HL-60/S4 (cell line): Measurements from ENCODE around the gene ARID2.

Experiments used
- in situ Hi-C: fragments of 300-500 bp; cut with MboI; formaldehyde crosslinking; loops from 2 replicates; pipeline ENCODE4 v1.14.3; 2022; ENCODE audit warnings: low sequenced_read_pairs

ARID2 gene, protein sequence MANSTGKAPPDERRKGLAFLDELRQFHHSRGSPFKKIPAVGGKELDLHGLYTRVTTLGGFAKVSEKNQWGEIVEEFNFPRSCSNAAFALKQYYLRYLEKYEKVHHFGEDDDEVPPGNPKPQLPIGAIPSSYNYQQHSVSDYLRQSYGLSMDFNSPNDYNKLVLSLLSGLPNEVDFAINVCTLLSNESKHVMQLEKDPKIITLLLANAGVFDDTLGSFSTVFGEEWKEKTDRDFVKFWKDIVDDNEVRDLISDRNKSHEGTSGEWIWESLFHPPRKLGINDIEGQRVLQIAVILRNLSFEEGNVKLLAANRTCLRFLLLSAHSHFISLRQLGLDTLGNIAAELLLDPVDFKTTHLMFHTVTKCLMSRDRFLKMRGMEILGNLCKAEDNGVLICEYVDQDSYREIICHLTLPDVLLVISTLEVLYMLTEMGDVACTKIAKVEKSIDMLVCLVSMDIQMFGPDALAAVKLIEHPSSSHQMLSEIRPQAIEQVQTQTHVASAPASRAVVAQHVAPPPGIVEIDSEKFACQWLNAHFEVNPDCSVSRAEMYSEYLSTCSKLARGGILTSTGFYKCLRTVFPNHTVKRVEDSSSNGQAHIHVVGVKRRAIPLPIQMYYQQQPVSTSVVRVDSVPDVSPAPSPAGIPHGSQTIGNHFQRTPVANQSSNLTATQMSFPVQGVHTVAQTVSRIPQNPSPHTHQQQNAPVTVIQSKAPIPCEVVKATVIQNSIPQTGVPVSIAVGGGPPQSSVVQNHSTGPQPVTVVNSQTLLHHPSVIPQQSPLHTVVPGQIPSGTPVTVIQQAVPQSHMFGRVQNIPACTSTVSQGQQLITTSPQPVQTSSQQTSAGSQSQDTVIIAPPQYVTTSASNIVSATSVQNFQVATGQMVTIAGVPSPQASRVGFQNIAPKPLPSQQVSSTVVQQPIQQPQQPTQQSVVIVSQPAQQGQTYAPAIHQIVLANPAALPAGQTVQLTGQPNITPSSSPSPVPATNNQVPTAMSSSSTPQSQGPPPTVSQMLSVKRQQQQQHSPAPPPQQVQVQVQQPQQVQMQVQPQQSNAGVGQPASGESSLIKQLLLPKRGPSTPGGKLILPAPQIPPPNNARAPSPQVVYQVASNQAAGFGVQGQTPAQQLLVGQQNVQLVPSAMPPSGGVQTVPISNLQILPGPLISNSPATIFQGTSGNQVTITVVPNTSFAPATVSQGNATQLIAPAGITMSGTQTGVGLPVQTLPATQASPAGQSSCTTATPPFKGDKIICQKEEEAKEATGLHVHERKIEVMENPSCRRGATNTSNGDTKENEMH (N-terminal part only)

DNA sequence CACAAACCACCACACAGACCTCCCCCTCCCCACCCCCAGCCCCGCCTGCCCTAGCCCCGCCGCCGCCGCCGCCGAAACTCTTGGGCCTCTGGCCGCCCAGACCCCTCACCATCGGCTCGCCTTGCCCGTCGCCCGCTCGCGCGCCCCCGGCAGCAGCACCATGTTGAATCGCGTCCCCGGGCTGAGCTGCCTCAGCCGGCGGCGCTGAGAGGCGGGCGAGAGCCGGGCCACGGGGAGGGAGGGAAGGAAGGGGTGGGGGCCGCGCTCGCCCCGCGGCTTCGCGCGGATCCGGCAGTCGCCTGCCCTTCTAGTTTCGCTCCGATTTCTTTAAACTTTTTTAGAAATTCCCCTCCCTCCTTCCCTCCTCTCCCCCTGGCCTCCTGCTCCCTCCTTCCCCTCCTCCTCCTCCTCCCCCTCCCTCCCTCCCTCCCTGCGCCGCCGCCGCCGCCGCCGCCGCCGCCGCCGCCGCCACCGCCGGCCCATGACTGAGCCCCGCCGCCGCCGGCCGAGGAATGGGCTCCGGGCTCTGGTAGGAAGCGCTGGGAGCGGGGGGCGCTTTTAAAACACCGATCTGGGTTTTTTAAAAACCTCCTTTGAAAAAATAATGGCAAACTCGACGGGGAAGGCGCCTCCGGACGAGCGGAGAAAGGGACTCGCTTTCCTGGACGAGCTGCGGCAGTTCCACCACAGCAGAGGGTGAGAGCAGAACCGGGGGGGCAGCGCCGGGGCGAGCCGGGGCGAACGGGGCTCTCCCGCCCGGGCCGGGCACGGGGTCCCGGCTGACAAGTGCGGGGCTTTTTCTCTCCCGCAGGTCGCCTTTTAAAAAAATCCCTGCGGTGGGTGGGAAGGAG is at the start of gene ARID2:
ARID2 (plus strand) TSS at position 474 of the 851 bp plus-strand sequence; CDS start at position 605, 131 bp downstream.
- in situ Hi-C loops, result loop anchor here (10.0 kb wide), 1 partner anchor 185 kb away; no protein-coding TSS in a partner anchor

DNA sequence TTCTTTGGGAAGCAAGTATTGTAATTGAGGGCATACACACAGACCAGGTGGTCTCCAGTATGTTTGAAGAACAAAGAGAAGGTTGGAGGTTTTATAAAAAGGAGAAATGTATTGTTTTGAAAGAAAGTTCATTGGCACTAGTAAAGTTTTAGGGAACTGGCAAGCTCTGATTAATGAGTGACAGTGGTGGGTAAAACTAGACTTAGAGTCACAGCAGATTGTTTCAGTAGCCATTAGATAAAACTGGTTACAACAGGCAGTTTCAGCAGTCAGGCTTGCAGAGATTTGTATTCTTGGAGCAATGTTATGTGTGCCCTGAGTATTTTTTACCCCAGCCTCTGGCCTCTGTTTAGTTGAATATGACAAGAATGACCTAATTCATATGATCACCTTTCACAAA is 49.1 kb upstream of the ARID2 start:
- in situ Hi-C loops, result no loop called here

DNA sequence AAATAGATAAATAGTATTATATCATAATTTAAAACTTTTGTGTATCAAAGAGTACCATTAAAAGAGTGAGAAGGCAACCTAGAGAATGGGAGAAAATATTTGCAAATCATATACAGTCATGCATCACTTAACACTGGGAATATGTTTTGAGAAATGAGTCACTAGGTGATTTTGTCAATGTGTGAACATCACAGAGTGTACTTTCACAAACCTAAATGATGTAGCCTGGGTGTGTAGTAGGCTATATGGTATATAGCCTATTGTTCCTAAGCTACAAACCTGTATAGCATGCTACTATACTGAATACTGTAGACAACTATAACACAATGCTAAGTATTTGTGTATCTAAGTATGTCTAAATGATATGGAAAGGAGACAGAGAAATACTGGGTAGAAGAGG is 48.0 kb upstream of the ARID2 start:
- in situ Hi-C loops, result no loop called here

DNA sequence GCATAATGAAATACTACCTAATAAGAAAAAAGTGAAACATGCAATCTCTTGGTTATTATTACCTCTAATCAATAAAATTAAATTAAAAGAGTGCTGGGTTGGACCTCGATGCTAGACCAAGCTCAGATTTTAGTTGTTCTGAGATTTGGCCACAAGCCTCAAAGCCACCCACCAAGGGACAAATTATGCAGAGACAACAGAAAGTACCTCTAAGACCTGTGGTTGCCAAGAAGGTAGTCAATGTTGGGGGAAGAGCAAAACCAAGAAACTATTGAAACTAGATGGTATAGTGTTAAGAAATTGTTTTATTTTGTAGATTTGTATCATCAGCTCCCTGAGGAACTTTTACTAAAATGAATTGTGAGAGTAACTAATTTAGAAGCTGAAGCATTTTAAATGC is 43.8 kb upstream of the ARID2 start:
- in situ Hi-C loops, result no loop called here

DNA sequence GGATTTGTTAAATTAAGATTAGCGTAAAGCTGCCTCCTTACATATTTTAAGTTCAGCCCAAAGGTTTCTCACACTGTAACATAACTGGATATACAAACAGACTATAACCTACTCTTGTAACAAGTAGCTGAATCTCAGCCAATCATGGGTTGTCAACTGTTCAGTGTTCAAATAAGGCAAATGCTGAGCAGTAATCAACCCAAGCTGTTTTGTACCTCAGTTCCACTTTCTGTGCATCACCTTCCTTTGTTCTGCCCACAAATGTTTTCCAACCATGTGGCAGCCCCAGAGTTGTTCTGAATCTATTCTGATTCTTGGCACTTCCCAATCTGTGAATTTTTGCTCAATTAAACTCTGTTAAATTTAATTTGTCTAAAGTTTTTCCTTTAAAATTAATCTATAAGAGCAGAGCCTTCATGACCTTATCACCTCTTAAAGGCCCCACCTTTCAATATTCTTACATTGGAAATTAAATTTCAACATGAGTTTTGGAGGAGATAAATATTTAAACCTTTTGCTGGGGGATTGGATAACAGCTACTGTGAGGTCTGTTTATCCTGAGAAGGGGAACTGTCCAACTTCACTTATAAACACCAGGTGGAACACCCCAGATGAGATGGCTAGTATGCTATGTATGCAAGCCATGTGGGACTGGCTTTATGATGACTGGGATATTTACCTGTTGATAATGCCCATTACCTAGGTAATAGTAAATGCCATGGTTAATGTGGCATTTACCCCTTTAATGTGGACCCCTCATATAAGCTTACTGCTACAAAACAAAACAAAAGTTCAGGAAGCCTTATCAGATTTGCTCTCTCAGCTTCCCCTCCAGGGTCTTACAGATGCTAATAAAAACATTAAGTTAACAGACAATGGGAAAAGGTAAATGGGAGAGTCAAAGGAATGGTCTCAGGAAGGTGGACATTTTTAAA is 42.2 kb upstream of the ARID2 start:
- in situ Hi-C loops, result no loop called here

DNA sequence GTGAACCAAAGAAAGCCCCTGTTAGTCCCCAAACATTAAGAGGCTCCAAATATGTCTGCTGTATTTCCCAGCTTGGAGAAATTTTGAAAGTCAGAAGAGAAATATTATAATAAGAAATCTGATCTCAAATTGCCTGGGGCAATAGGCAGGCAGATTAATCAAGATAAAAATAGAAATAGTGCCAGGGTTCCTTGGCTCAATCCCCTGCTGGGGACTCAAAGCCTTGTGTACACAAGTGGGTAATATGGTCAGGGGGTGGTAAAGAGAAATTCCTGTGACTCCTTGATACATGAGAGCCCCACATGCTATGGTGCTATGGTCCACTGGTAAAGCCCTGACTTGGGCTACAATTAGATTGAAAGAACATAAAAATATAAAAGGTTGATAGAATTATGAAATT is 41.3 kb upstream of the ARID2 start:
- in situ Hi-C loops, result no loop called here

DNA sequence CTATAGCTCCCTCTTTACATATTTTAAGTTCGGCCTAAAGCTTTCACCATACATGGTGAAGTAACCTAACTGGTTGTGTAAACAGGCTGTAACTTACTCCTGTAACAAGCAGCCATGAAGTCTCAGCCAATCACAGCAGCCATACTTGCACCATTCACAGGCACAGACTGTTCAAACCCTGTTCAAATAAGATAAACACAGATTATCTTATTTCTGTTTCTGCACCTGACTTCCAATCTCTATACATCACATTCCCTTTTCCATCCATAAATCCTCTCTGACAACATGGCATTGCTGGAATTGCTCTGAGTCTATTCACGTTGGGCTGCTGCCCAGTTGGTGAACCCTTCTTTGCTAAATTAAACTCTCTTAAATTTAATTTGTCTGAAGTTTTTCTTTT is 34.5 kb upstream of the ARID2 start:
- in situ Hi-C loops, result no loop called here

DNA sequence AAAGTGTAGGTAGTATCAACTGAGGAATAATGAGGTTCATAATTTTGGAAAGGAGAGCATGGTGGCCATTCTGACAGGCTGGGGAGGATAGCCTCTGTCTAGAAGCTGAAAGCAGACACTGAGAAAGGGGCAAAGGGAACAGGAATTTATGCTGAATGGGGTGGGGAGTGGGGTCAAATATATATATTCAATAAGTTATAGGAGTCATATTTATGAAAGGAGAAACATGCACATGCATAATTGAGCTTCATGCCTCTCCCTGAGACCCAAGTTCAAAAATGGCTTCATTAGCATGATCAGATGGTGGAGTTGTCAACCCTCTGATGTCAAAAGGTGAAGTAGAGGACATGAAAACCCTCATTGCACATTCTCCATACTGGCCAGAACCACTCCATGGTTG is 33.9 kb upstream of the ARID2 start:
- in situ Hi-C loops, result no loop called here

DNA sequence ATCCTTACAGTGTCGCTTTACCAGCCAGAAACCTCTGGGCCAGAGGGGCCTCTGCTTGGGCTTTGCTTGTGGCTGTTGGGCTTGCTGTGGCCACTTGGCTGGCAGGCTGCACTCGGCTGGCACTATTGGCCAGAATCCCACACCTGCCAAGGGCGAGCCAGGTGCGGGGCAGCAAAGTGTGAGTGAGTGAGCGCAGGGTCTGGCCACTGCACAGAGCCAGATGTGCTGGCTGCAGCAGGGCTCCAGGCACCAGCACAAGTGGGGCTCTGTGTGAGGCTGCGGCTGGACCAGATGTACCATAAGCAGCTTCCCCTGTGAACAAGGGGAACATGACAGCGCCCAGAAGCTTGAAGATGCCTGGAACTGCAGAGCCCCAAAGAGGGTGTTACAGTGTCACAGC is 33.5 kb upstream of the ARID2 start:
- in situ Hi-C loops, result no loop called here

DNA sequence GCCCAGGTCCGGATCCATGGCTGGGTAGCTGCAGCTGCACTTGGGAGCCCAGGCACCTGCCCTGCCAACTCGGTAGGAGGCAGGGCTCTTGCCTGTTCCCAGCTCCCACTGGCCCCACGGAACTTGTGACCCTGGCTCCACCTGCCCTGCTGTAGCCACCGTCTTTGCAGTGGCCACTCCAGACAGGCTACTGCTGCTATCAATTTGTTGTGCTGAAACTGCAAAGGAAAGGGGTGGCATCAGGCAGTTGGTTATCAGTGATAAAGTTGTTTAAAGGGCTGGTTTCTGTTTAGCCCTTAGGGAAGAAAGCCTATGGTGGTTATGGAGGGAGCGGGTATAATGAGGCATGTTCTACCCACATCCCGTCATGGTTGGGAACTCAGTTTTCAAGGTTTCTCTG is 32.1 kb upstream of the ARID2 start:
- in situ Hi-C loops, result no loop called here

DNA sequence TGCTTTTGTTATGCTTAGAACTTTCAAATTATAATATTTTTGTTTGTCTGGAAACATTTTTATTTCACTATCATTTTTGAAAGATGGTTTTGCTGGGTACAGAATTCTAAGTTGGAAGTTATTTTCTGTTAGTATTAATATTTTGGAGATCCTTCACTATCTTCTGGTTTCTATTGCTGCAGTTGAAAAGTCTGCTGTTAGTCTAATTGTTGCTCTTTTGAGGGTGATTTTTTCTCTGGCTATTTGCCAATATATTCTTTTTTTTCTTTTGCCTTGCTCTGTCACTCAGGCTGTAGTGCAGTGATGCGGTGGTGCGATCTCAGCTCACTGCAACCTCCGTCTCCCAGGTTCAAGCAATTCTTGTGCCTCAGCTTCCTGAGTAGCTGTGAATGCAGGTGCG is 28.2 kb upstream of the ARID2 start:
- in situ Hi-C loops, result no loop called here

DNA sequence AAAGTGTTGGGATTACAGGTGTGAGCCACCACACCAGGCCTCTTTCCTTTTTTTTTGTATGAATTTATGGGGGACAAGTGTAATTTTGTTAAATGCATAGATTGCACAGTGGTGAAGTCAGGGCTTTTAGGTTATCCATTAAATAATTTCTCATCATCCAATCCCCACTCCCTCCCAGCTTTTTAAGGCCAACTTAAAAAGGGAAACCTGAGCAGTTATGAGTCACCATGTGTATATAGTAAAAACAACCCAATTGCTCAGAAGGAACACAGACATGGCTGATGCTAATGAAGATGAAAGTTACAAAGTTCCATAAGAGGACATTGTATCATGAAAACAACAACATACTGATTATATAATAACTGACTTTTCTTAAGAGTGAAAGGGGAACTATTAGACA is 25.6 kb upstream of the ARID2 start:
- in situ Hi-C loops, result no loop called here

DNA sequence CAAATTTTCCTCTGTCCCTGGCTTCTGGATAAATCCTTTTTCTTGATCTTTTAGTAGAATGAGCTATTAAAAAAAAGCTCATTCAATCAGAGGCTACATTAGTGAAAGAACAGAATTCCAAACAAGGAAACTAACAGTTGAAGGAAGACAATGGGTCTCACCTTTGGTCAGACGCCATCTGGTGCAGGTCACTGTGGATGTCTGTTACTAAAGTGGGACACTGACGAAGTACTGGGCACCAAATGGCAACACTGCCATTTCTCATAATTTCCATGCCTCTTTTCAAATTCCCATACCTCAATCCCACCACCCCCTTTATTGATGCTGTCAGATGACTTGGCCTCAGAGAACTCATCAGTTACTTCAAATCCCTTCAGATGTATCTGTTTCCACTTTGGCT is 24.5 kb upstream of the ARID2 start:
- in situ Hi-C loops, result no loop called here

DNA sequence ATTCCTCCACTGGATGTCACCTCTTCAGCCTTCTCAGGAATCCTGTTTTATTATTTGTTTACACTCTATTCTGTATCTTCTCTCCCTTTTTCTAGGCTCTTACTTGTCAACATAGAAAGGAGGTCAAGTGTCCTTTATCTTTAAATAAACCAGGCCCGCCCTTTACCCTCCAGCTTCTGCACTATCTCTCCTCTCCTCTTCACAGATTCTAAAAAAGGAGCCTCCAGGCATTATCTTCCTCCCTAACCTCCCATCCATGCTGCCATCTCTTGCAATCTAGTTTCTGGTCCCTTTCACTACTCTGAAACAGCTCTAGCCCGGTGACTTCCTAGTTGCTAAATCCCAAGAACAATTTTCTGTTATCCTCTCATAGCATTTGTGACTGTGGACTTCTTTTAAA is 24.1 kb upstream of the ARID2 start:
- in situ Hi-C loops, result no loop called here

DNA sequence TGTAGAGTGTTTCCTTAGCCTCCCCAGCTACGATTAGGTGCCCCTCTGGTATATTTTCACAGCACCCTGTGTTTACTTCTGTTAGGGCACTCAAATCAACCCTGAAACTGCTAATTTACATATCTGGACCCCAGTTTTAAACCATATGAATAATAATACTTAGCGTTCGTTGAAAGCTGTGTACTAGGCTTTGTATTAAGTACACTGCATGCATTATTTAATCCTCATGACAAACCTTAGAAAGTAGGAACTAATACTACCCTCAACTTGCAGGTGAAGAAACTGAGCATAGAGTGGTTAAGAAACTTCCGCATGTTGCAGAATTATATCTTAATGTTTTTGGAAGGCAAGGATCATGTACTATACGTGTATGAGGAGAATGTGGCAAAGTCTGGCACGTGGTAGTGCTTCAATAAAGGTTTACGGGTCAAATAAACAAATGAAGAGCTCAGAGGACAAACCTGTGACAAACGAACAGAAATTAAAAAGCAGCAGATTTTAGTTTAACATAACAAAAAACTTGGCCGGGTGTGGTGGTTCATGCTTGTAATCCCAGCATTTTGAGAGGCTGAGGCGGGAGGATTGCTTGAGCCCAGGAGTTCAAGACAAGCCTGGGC is 22.2 kb upstream of the ARID2 start:
- in situ Hi-C loops, result no loop called here

DNA sequence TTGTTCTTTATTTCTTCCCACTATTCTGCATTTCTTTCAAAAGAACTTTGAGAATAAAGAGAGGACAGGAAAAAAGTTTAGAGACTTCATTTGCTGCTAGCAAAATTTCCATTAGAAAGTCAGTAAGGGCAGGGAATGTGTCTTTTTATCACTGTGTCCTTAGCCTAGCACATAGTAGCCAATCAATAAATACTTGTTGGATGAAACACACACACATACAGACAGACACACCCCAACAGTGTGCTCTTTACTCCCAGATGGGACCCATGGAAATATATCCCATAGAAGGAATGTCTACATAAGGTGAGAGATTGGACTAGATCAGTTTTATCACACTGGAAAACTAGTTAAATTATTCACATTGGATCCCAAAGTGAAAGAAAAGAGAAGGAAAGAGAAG is 21.1 kb upstream of the ARID2 start:
- in situ Hi-C loops, result no loop called here

DNA sequence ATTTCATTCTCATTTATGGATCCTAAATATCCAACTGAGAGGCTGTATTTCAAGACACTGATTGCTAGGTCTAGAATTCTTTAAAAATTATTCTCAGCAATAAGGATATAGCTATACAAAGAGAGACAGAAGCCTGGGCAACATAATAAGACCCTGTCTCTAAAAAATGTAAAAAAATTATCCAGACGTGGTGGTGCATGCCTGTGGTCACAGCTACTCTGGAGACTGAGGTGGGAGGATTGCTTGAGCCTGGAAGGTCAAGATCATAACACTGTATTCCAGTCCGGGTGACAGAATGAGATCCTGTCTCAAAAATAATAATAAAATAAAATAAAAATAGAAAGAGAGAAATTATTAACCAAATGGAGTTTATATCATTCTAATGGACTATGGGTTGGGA is 20.6 kb upstream of the ARID2 start:
- in situ Hi-C loops, result no loop called here

DNA sequence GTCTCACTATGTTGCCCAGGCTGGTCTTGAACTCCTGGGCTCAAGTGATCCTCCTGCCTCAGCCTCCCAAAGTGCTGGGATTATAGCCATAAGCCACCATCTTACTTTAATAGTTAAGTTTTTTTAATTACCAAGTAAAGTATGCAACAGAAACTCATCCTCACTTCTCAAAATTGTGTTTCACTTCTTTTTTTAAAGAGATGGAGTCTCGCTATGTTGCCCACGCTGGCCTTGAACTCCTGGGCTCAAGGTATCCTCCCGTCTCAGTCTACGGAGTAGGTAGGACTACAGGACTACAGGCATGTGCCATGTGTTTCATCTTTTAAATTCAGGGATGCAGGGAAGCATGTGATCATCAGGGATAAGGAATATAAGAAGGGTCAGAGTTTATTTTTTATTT is 17.2 kb upstream of the ARID2 start:
- in situ Hi-C loops, result no loop called here

DNA sequence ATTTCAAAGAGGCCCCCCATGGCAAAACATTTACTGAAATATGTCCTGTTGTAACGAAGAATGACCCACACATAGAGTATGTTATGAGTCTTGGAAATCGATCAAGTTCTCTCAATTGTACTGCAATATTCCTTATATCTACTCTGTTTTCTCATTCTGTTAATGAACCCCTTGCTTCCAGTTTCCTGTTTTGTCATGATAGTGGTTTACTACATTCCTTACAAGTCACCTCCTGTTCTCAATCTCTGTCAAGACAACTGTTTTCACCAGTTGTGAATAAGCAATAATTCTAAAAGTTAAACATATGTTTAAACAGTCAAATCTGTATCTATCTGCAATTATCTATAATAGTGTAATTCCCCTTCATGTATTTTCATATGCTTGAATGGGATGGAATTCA is 16.4 kb upstream of the ARID2 start:
- in situ Hi-C loops, result no loop called here
